ENCODE results near the gene MAD1L1.

DNA sequence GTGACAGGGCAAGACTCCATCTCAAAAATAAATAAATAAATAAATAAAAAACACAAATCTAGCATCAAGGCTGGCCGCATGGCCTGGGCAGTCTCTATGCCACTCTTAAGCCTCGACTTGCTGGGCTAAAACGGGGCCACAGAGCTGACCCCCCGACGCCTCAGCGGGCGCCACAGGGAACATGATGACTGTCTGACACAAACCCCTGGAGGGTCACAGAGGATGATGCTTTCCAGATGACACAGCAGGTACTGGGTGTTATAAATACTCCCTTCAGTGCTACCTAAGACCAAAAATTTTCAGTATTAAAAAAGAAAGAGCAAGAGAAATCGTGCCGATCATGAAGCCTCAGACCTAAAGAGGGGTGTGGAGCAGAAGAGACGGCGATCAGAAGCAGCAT, 176.8 kb downstream of the MAD1L1 start:
- no peak for TF ChIP-seq EZH2 (IDR thresholded peaks at IDR 0.05; ENCODE audit: low read depth)
- TF ChIP-seq, protein P1, sequence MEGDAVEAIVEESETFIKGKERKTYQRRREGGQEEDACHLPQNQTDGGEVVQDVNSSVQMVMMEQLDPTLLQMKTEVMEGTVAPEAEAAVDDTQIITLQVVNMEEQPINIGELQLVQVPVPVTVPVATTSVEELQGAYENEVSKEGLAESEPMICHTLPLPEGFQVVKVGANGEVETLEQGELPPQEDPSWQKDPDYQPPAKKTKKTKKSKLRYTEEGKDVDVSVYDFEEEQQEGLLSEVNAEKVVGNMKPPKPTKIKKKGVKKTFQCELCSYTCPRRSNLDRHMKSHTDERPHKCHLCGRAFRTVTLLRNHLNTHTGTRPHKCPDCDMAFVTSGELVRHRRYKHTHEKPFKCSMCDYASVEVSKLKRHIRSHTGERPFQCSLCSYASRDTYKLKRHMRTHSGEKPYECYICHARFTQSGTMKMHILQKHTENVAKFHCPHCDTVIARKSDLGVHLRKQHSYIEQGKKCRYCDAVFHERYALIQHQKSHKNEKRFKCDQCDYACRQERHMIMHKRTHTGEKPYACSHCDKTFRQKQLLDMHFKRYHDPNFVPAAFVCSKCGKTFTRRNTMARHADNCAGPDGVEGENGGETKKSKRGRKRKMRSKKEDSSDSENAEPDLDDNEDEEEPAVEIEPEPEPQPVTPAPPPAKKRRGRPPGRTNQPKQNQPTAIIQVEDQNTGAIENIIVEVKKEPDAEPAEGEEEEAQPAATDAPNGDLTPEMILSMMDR (conservative IDR thresholded peaks at IDR 0.05): no peak

Data from PC-9 (cell line).